HepG2 (cell line): ENCODE measurements around the gene PRKN. TPM values are rescaled to one million over a fixed set of nuclear protein-coding genes. Genes with fewer than 3 reads are reported as not detected.

Experiments
- ADNP ChIP-seq: sonication (generic); formaldehyde crosslinking; IDR thresholded peaks from 2 replicates; pipeline ENCODE4 v1.4.0; 2020; ENCODE audit warnings: missing genetic modification reagents
- ARID2 ChIP-seq: sonication (generic); formaldehyde crosslinking; IDR thresholded peaks from 2 replicates; pipeline ENCODE4 v1.8.1; 2022; ENCODE audit warnings: mild to moderate bottlenecking, missing genetic modification reagents, borderline replicate concordance
- CENPX ChIP-seq: sonication (generic); formaldehyde crosslinking; IDR thresholded peaks from 2 replicates; pipeline ENCODE4 v1.9.0; 2021; ENCODE audit warnings: mild to moderate bottlenecking, missing genetic modification reagents, moderate library complexity
- CHCHD3 ChIP-seq: sonication (generic); formaldehyde crosslinking; IDR thresholded peaks from 2 replicates; pipeline ENCODE4 v1.8.0; 2022; ENCODE audit warnings: mild to moderate bottlenecking, missing genetic modification reagents, moderate library complexity
- FOXJ3 ChIP-seq: sonication (generic); formaldehyde crosslinking; IDR thresholded peaks from 2 replicates; pipeline ENCODE4 v1.4.0; 2020; ENCODE audit warnings: missing genetic modification reagents, mild to moderate bottlenecking, borderline replicate concordance
- JUNB ChIP-seq: sonication (generic); formaldehyde crosslinking; IDR thresholded peaks from 2 replicates; pipeline ENCODE4 v1.8.0; 2022; ENCODE audit warnings: missing genetic modification reagents, mild to moderate bottlenecking, borderline replicate concordance
- MED1 ChIP-seq: sonication (generic); formaldehyde crosslinking; IDR thresholded peaks from 2 replicates; pipeline ENCODE4 v1.4.0; 2020; ENCODE audit warnings: missing genetic modification reagents
- MEF2D ChIP-seq: sonication (generic); formaldehyde crosslinking; IDR thresholded peaks from 2 replicates; pipeline ENCODE4 v1.5.1; 2020; ENCODE audit warnings: mild to moderate bottlenecking, missing genetic modification reagents
- RARG ChIP-seq: sonication (generic); formaldehyde crosslinking; IDR thresholded peaks from 2 replicates; pipeline ENCODE4 v1.4.0; 2020; ENCODE audit warnings: low read depth, mild to moderate bottlenecking, missing genetic modification reagents
- RFXANK ChIP-seq: IDR thresholded peaks from 2 replicates; pipeline ENCODE4 v1.6.1; 2016
- ZFP36L1 ChIP-seq: sonication (generic); formaldehyde crosslinking; IDR thresholded peaks from 2 replicates; pipeline ENCODE4 v1.8.0; 2022; ENCODE audit warnings: mild to moderate bottlenecking, missing genetic modification reagents, moderate library complexity
- ZNF235 ChIP-seq: sonication (generic); formaldehyde crosslinking; IDR thresholded peaks from 2 replicates; pipeline ENCODE4 v1.8.1; 2023; ENCODE audit warnings: mild to moderate bottlenecking, missing genetic modification reagents, borderline replicate concordance
- ZNF30 ChIP-seq: sonication (generic); formaldehyde crosslinking; IDR thresholded peaks from 2 replicates; pipeline ENCODE4 v1.5.0; 2020; ENCODE audit warnings: mild to moderate bottlenecking, missing genetic modification reagents
- ZNF333 ChIP-seq: sonication (generic); formaldehyde crosslinking; IDR thresholded peaks from 2 replicates; pipeline ENCODE4 v1.4.0; 2020; ENCODE audit warnings: mild to moderate bottlenecking, missing genetic modification reagents, borderline replicate concordance
- ZNF432 ChIP-seq: sonication (generic); formaldehyde crosslinking; IDR thresholded peaks from 2 replicates; pipeline ENCODE4 v1.5.0; 2020; ENCODE audit warnings: missing genetic modification reagents, mild to moderate bottlenecking, borderline replicate concordance
- ZNF441 ChIP-seq: sonication (generic); formaldehyde crosslinking; IDR thresholded peaks from 2 replicates; pipeline ENCODE4 v1.7.0; 2021; ENCODE audit warnings: missing genetic modification reagents, borderline replicate concordance
- ZNF468 ChIP-seq: sonication (generic); formaldehyde crosslinking; IDR thresholded peaks from 2 replicates; pipeline ENCODE4 v1.8.0; 2022; ENCODE audit warnings: mild to moderate bottlenecking, moderate library complexity, missing genetic modification reagents
- ZNF737 ChIP-seq: sonication (generic); formaldehyde crosslinking; IDR thresholded peaks from 2 replicates; pipeline ENCODE4 v1.5.0; 2020; ENCODE audit warnings: missing genetic modification reagents, mild to moderate bottlenecking, borderline replicate concordance
- polyA plus RNA-seq, 8 experiments: library from polyadenylated mRNA; depleted of rRNA in 3 of 8; stranded (reverse) in 7 of 8; unstranded in 1 of 8; fragments of >200 nt; fragmentation: Illumina TruSeq in 4 of 8; extraction: Trizol in 4 of 8; gene quantifications; 2 replicates each; pipeline versions ENCODE4 v1.2.1 to v1.2.3, GENCODE V29; 2011 to 2016; ENCODE audit warnings: low read depth in 4 of 8, missing spikeins in 1 of 8, mixed read lengths in 1 of 8; ENCODE audit not compliant: insufficient read depth in 1 of 8
- total RNA-seq, 5 experiments: library from RNA; depleted of rRNA; stranded (reverse); fragments of >200 nt; fragmentation: Illumina TruSeq; extraction: Trizol; gene quantifications; 2 replicates each; pipeline ENCODE4 v1.2.3, GENCODE V29; 2016; ENCODE audit warnings: low read depth in 1 of 5
- TF ChIP-seq, protein P1 (sequence below): sonication (generic); formaldehyde crosslinking; IDR thresholded peaks from 2 replicates; pipeline ENCODE4 v1.5.0; 2020; ENCODE audit warnings: mild to moderate bottlenecking, missing genetic modification reagents, borderline replicate concordance
- TF ChIP-seq, protein P2 (sequence below): sonication (generic); formaldehyde crosslinking; IDR thresholded peaks from 2 replicates; pipeline ENCODE4 v1.5.1; 2020; ENCODE audit warnings: missing genetic modification reagents, mild to moderate bottlenecking, borderline replicate concordance
- TF ChIP-seq, protein P3 (sequence below): sonication (generic); formaldehyde crosslinking; IDR thresholded peaks from 2 replicates; pipeline ENCODE4 v1.8.1; 2023; ENCODE audit warnings: mild to moderate bottlenecking, missing genetic modification reagents
- TF ChIP-seq, protein P4 (sequence below): sonication (generic); formaldehyde crosslinking; IDR thresholded peaks from 2 replicates; pipeline ENCODE4 v1.4.0; 2020; ENCODE audit warnings: missing genetic modification reagents

The PRKN gene
- total and polyA plus RNA-seq, 2 of the 13 experiments (the other 11 are each of a cell fraction or from before 2014, with no cell fraction given): 0.31 to 0.44 TPM

DNA sequence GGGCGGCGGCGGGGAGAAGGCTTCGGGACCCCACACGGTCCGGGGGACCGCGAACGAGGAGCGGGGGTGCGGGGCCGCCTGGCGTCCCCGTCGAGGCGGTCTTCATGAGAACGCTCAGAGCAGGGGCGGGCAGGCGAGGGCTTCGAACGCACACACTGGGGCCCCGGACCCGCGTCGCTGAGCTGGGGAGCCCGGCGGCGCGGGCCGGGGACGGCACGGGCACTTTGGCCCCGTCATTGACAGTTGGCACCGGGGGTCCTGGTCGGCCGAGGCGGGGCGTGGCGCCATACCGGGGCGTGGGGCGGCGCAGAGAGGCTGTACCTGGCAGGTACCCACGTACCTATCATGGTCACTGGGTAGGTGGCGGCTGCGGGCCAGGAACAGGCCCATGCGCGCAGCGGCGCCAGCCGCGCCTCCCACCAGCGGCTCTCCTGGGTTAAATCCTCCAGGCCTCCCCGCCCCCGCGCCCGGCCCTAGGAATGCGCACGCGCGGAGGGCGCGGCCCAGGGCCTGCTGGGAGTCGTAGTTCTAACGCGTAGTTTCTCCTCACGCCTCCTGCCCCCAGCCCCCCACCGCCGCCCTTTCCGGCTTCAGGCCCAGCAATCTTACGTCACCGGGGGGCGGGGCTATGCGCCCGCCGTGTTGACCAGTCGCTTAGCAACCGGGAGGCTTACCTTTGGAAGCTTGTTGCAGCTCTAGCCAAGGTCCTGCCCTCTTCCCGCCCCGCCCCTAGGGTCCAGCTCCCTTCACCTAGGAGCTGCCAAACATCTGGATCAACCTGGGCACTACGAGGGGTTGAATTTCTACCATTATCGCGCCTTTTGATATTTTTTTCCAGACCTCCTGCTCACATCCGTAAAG, at the start of gene PRKN, which contains the start of gene PACRG (continued):
- TF ChIP-seq, protein P1, sequence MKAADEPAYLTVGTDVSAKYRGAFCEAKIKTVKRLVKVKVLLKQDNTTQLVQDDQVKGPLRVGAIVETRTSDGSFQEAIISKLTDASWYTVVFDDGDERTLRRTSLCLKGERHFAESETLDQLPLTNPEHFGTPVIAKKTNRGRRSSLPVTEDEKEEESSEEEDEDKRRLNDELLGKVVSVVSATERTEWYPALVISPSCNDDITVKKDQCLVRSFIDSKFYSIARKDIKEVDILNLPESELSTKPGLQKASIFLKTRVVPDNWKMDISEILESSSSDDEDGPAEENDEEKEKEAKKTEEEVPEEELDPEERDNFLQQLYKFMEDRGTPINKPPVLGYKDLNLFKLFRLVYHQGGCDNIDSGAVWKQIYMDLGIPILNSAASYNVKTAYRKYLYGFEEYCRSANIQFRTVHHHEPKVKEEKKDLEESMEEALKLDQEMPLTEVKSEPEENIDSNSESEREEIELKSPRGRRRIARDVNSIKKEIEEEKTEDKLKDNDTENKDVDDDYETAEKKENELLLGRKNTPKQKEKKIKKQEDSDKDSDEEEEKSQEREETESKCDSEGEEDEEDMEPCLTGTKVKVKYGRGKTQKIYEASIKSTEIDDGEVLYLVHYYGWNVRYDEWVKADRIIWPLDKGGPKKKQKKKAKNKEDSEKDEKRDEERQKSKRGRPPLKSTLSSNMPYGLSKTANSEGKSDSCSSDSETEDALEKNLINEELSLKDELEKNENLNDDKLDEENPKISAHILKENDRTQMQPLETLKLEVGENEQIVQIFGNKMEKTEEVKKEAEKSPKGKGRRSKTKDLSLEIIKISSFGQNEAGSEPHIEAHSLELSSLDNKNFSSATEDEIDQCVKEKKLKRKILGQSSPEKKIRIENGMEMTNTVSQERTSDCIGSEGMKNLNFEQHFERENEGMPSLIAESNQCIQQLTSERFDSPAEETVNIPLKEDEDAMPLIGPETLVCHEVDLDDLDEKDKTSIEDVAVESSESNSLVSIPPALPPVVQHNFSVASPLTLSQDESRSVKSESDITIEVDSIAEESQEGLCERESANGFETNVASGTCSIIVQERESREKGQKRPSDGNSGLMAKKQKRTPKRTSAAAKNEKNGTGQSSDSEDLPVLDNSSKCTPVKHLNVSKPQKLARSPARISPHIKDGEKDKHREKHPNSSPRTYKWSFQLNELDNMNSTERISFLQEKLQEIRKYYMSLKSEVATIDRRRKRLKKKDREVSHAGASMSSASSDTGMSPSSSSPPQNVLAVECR (CRISPR knock-in tag): peak; percentile 74; the same call in 1 of the 2 replicates
- TF ChIP-seq, protein P2, sequence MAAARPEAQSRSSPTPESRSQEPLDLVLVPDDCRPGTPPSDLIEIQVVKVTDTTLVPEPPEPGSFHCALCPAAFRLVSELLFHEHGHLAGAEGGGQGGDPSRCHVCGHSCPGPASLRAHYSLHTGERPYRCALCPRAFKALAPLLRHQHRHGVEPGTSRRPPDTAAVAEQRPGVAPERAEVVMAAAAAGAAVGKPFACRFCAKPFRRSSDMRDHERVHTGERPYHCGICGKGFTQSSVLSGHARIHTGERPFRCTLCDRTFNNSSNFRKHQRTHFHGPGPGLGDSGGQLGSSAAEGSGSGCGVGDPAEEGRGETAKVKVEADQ (CRISPR knock-in tag): no peak; the same call in 1 of the 2 replicates
- TF ChIP-seq RARG (CRISPR knock-in tag) (0 out of 2 replicates have a peak, but pooled peaks have one; percentile 28), ZNF30 (no peak), ZNF235 (CRISPR knock-in tag) (0 out of 2 replicates have a peak, but pooled peaks have one; percentile 74), ZFP36L1 (peak; percentile 56; the same call in 1 of the 2 replicates), CHCHD3 (CRISPR knock-in tag) (peak; percentile 79; the same call in 1 of the 2 replicates), MEF2D (CRISPR knock-in tag) (peak; percentile 36; the same call in 1 of the 2 replicates), ARID2 (0 out of 2 replicates have a peak, but pooled peaks have one; percentile 59), ADNP (CRISPR knock-in tag) (no peak), MED1 (CRISPR knock-in tag) (peak; percentile 76), ZNF333 (CRISPR knock-in tag) (0 out of 2 replicates have a peak, but pooled peaks have one; percentile 78), ZNF432 (CRISPR knock-in tag) (no peak), ZNF441 (CRISPR knock-in tag) (no peak), JUNB (CRISPR knock-in tag) (no peak), CENPX (CRISPR knock-in tag) (no peak), ZNF468 (peak; percentile 86; the same call in 1 of the 2 replicates), ZNF737 (CRISPR knock-in tag) (peak; percentile 57), FOXJ3 (CRISPR knock-in tag) (peak; percentile 91), RFXANK (CRISPR knock-in tag) (no peak)
- TF ChIP-seq, protein P3, sequence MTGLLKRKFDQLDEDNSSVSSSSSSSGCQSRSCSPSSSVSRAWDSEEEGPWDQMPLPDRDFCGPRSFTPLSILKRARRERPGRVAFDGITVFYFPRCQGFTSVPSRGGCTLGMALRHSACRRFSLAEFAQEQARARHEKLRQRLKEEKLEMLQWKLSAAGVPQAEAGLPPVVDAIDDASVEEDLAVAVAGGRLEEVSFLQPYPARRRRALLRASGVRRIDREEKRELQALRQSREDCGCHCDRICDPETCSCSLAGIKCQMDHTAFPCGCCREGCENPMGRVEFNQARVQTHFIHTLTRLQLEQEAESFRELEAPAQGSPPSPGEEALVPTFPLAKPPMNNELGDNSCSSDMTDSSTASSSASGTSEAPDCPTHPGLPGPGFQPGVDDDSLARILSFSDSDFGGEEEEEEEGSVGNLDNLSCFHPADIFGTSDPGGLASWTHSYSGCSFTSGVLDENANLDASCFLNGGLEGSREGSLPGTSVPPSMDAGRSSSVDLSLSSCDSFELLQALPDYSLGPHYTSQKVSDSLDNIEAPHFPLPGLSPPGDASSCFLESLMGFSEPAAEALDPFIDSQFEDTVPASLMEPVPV (CRISPR knock-in tag): peak; percentile 79; the same call in 1 of the 2 replicates
- TF ChIP-seq, protein P4, sequence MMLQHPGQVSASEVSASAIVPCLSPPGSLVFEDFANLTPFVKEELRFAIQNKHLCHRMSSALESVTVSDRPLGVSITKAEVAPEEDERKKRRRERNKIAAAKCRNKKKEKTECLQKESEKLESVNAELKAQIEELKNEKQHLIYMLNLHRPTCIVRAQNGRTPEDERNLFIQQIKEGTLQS: peak; percentile 62; the same call in 1 of the 2 replicates
